Epithelial cell of proximal tubule (primary cell): ENCODE measurements around the gene C9. TPM values are rescaled to one million over a fixed set of nuclear protein-coding genes. Genes with fewer than 3 reads are reported as not detected.
"Not testable (repeated sequence)": the region's sequence is repeated elsewhere in the genome, so short reads cannot be mapped to it uniquely, and the experiment has no call there.

Source experiments
- DNase-seq: peaks from one replicate; pipeline ENCODE4 v3.0.0-alpha.2; 2011; ENCODE audit warnings: low read depth
- H3K4me3 ChIP-seq: 2 replicates; pipeline ENCODE4 v1.5.1; 2011; ENCODE audit warnings: low read depth, mild to moderate bottlenecking, low read length
- CTCF ChIP-seq: conservative IDR thresholded peaks from 2 replicates; pipeline ENCODE4 v1.5.1; 2012; ENCODE audit warnings: low read depth, mild to moderate bottlenecking, low read length
- total RNA-seq: library from RNA; depleted of rRNA; stranded (reverse); fragments of >200 nt; gene quantifications from 2 replicates; pipeline ENCODE4 v1.2.3, GENCODE V29; 2015

The C9 gene
- total RNA-seq, 1 donor from 2014 or later = not detected

DNA sequence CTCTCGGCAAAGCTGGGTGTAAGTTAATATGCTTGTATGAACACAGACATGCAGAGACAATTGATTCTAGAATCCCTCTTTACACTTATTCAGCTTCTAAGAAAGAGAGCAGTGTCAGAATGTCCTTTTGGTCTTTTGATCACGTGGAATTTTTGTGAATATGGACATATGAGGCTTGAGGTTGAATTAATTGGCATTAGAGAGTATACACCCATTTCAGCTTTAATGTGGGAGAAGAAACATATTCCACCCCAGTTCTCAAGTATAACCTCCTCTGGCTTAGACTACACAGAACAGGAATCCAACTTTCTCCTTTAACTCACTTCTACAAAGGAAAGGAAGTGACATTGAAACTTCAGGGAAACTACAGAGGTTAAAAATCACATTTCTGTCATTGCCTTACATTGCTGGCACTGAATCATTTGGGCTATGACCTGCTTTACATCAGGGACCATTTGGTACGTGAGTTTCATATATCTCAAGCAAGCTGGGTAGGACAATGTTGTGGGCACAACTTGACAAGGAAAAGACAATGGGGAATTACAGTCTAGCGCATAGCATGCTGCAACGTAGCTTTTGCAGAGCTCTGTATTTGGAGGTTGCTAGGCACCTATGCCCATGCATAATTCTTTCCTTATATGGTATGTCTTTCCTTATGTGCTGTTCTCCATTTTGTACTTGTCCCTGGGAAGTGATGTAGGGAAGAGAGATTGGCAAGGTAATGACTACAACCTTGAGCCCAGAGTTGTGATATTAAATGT lies 41.0 kb upstream of the C9 start:
- TF ChIP-seq CTCF = no peak
- H3K4me3 ChIP-seq = no peak overlapping the region
- no peak for DNase-seq

DNA sequence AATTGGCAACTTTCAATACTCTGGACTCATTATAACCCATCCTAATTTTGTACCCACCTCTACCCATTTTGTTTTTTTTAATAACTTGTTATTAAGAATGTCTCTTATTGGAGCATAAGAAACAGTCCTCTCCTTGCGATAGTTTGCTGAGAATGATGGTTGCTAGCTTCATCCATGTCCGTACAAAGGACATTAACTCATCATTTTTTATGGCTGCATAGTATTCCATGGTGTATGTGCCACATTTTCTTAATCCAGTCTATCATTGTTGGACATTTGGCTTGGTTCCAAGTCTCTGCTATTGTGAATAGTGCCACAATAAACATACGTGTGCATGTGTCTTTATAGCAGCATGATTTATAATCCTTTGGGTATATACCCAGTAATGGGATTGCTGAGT lies 39.5 kb upstream of the C9 start:
- not testable (repeated sequence) for H3K4me3 ChIP-seq, DNase-seq

DNA sequence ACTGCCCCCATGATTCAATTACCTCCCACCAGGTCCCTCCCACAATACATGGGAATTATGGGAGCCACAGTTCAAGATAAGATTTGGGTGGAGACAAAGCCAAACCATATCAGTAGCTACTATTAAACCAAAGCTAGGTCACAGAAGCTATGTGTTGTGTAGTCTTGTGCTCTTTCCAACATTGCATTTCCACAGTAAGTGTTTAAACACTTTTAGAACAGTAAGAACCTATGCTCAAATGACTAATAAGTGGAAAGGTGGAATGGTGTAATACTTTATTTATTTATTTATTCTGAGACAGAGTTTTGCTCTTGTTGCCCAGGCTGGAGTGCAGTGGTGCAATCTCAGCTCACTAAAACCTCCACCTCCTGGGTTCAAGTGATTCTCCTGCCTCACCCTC lies 37.8 kb upstream of the C9 start:
- not testable (repeated sequence) for H3K4me3 ChIP-seq, DNase-seq

GRCh38 chr5:39400713-39401578 lies 36.7 kb upstream of the C9 start:
- no peak for TF ChIP-seq CTCF
- DNase-seq = no peak

GRCh38 chr5:39399135-39400036 lies 35.1 kb upstream of the C9 start:
- DNase-seq = peak; percentile 98
- H3K4me3 ChIP-seq = no peak overlapping the region
- TF ChIP-seq CTCF = no peak

More at GRCh38 chr5:39400713-39401578, 36.7 kb upstream of the C9 start:
- no peak overlapping the region for H3K4me3 ChIP-seq

DNA sequence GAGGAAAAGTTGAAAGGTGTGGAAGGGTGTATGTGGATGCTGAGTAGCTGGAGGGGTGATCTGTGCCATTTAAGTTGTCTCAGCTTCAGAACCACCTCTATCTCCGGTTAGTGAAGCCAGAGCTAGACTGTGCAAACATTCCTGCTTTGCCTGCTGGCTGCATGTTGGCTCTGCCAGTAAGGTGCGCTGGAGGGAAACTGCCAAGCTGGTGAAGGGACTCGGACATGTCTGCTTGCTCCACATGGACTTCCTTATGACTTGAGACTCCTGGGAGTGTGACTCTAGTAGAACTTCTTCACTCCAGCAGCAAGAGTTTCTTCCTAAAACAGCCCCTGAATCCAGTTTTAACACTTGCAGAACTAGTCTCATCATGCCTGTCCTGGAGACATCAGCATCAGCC lies 32.5 kb upstream of the C9 start:
- H3K4me3 ChIP-seq = no peak overlapping the region
- TF ChIP-seq CTCF = no peak
- DNase-seq = no peak

DNA sequence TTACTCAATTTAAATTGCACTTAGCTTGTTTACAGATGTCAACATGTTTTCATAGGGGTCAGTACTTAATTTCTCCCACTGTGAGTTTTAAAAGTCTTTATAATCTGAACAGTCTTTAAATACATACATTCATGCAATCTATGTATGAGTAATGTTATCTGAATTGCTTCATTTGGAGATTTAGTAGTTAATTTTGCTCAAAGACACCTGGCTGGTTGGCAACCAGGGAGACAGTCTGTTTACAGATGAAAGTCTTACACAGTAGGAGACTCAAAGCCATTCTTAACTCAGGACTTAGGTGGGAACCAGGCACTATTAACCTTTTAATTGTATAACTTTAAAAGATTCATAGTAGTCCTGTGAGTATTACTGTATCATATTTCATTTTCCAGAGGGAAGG lies 31.2 kb upstream of the C9 start:
- no peak for TF ChIP-seq CTCF
- DNase-seq = no peak
- no peak overlapping the region for H3K4me3 ChIP-seq
